GM21528 (cell line): ENCODE data around the gene OR5AS1.
"Not testable (repeated sequence)": the region's sequence is repeated elsewhere in the genome, so short reads cannot be mapped to it uniquely, and the experiment has no call there.

Experiments
- ATAC-seq: cut with Tn5 transposase; IDR thresholded peaks from one replicate; pipeline ENCODE4 v1.9.1; 2021; ENCODE audit warnings: mild to moderate bottlenecking, moderate library complexity; ENCODE audit not compliant: unreplicated experiment, low FRiP score

Gene OR5AS1

GRCh38 chr11:56027354-56027753 lies at the start of gene OR5AS1:
TSS of gene OR5AS1 (plus strand) at chr11:56027654. CDS start at chr11:56030419, 2,765 bp downstream.
- no peak for ATAC-seq

- ATAC-seq = no peak
Observed at GRCh38 chr11:55994525-55994924, 32.9 kb upstream of the OR5AS1 start, which contains the start of gene OR5F1. TSS of gene OR5F1 (minus strand) at chr11:55994625. CDS start at chr11:55994625, 0 bp downstream.

- no peak for ATAC-seq
Observed at GRCh38 chr11:56010716-56011115, 16.7 kb upstream of the OR5AS1 start.

- no peak for ATAC-seq
Observed at GRCh38 chr11:56013805-56014204, 13.6 kb upstream of the OR5AS1 start.

- ATAC-seq = no peak
Observed at GRCh38 chr11:56045538-56045937, 18.1 kb downstream of the OR5AS1 start.

- ATAC-seq = no peak
Observed at GRCh38 chr11:56048480-56048879, 21.0 kb downstream of the OR5AS1 start.

- ATAC-seq = no peak
Observed at GRCh38 chr11:56049487-56049886, 22.0 kb downstream of the OR5AS1 start.

GRCh38 chr11:56056366-56056765 lies 28.9 kb downstream of the OR5AS1 start:
- ATAC-seq = not testable (repeated sequence)

- not testable (repeated sequence) for ATAC-seq
Observed at GRCh38 chr11:56057661-56058237, 30.3 kb downstream of the OR5AS1 start.

GRCh38 chr11:56058260-56058780 lies 30.9 kb downstream of the OR5AS1 start:
- ATAC-seq = not testable (repeated sequence)

GRCh38 chr11:56066980-56067379 lies 39.5 kb downstream of the OR5AS1 start:
- ATAC-seq = no peak
